Measurements from ENCODE around the gene FRMPD4.

The FRMPD4 gene

GRCh38 chrX:12319992-12320391, 181.7 kb downstream of the FRMPD4 start:
- Histone ChIP-seq H3K4me1 (ENCODE audit: control insufficient read depth, insufficient read depth, low read length, unreplicated experiment) (no peaks in the 10 kb centered on the region), H3K27me3 (ENCODE audit: insufficient read depth, low read length) (no peaks in the 10 kb centered on the region), H2AFZ (ENCODE audit: low read length, unreplicated experiment) (no peak overlapping the region), H3K79me2 (ENCODE audit: control insufficient read depth, insufficient read depth, low read length, unreplicated experiment) (no peaks in the 10 kb centered on the region), H3K4me3 (ENCODE audit: low read depth, low read length) (no peak overlapping the region), H3K27ac (ENCODE audit: low read depth, low read length) (no peak overlapping the region), H3K36me3 (ENCODE audit: insufficient read depth, low read length) (no peaks in the 10 kb centered on the region)

GRCh38 chrX:12322031-12322430, 183.8 kb downstream of the FRMPD4 start:
- Histone ChIP-seq H3K27ac (ENCODE audit: low read depth, low read length) (no peak overlapping the region), H3K4me1 (ENCODE audit: control insufficient read depth, insufficient read depth, low read length, unreplicated experiment) (no peaks in the 10 kb centered on the region), H3K27me3 (ENCODE audit: insufficient read depth, low read length) (no peaks in the 10 kb centered on the region), H2AFZ (ENCODE audit: low read length, unreplicated experiment) (no peak overlapping the region), H3K79me2 (ENCODE audit: control insufficient read depth, insufficient read depth, low read length, unreplicated experiment) (no peaks in the 10 kb centered on the region), H3K36me3 (ENCODE audit: insufficient read depth, low read length) (no peaks in the 10 kb centered on the region), H3K4me3 (ENCODE audit: low read depth, low read length) (no peak overlapping the region)

- no peak overlapping the region for H2AFZ ChIP-seq (ENCODE audit: low read length, unreplicated experiment)
- no peak overlapping the region for H3K27ac ChIP-seq (ENCODE audit: low read depth, low read length)
- H3K27me3 ChIP-seq (ENCODE audit: insufficient read depth, low read length): no peaks in the 10 kb centered on the region
- no peaks in the 10 kb centered on the region for H3K36me3 ChIP-seq (ENCODE audit: insufficient read depth, low read length)
- H3K79me2 ChIP-seq (ENCODE audit: control insufficient read depth, insufficient read depth, low read length, unreplicated experiment): no peaks in the 10 kb centered on the region
- no peaks in the 10 kb centered on the region for H3K4me1 ChIP-seq (ENCODE audit: control insufficient read depth, insufficient read depth, low read length, unreplicated experiment)
- H3K4me3 ChIP-seq (ENCODE audit: low read depth, low read length): no peak overlapping the region
Measured at GRCh38 chrX:12325171-12325570, 186.9 kb downstream of the FRMPD4 start.

- no peaks in the 10 kb centered on the region for H3K79me2 ChIP-seq (ENCODE audit: control insufficient read depth, insufficient read depth, low read length, unreplicated experiment)
- no peaks in the 10 kb centered on the region for H3K27me3 ChIP-seq (ENCODE audit: insufficient read depth, low read length)
- no peak overlapping the region for H2AFZ ChIP-seq (ENCODE audit: low read length, unreplicated experiment)
- no peak overlapping the region for H3K4me3 ChIP-seq (ENCODE audit: low read depth, low read length)
- H3K36me3 ChIP-seq (ENCODE audit: insufficient read depth, low read length): no peaks in the 10 kb centered on the region
- H3K27ac ChIP-seq (ENCODE audit: low read depth, low read length): no peak overlapping the region
- H3K4me1 ChIP-seq (ENCODE audit: control insufficient read depth, insufficient read depth, low read length, unreplicated experiment): no peaks in the 10 kb centered on the region
Measured at GRCh38 chrX:12327836-12328235, 189.6 kb downstream of the FRMPD4 start.

- H3K4me3 ChIP-seq (ENCODE audit: low read depth, low read length): no peak overlapping the region
- H3K79me2 ChIP-seq (ENCODE audit: control insufficient read depth, insufficient read depth, low read length, unreplicated experiment): no peaks in the 10 kb centered on the region
- H3K27ac ChIP-seq (ENCODE audit: low read depth, low read length): no peak overlapping the region
- no peaks in the 10 kb centered on the region for H3K27me3 ChIP-seq (ENCODE audit: insufficient read depth, low read length)
- no peaks in the 10 kb centered on the region for H3K4me1 ChIP-seq (ENCODE audit: control insufficient read depth, insufficient read depth, low read length, unreplicated experiment)
- H2AFZ ChIP-seq (ENCODE audit: low read length, unreplicated experiment): no peak overlapping the region
- H3K36me3 ChIP-seq (ENCODE audit: insufficient read depth, low read length): no peaks in the 10 kb centered on the region
Measured at GRCh38 chrX:12329476-12329875, 191.2 kb downstream of the FRMPD4 start.

GRCh38 chrX:12330841-12331240, 192.6 kb downstream of the FRMPD4 start:
- Histone ChIP-seq H3K36me3 (ENCODE audit: insufficient read depth, low read length) (no peaks in the 10 kb centered on the region), H3K27me3 (ENCODE audit: insufficient read depth, low read length) (no peaks in the 10 kb centered on the region), H3K79me2 (ENCODE audit: control insufficient read depth, insufficient read depth, low read length, unreplicated experiment) (no peaks in the 10 kb centered on the region)

GRCh38 chrX:12332786-12333347, 194.6 kb downstream of the FRMPD4 start:
- Histone ChIP-seq H3K4me3 (ENCODE audit: low read depth, low read length) (no peak overlapping the region), H3K27me3 (ENCODE audit: insufficient read depth, low read length) (no peaks in the 10 kb centered on the region), H3K79me2 (ENCODE audit: control insufficient read depth, insufficient read depth, low read length, unreplicated experiment) (no peaks in the 10 kb centered on the region), H3K27ac (ENCODE audit: low read depth, low read length) (no peak overlapping the region), H3K36me3 (ENCODE audit: insufficient read depth, low read length) (no peaks in the 10 kb centered on the region), H2AFZ (ENCODE audit: low read length, unreplicated experiment) (no peak overlapping the region), H3K4me1 (ENCODE audit: control insufficient read depth, insufficient read depth, low read length, unreplicated experiment) (no peaks in the 10 kb centered on the region)

More at GRCh38 chrX:12330841-12331240, 192.6 kb downstream of the FRMPD4 start:
- Histone ChIP-seq H3K27ac (ENCODE audit: low read depth, low read length) (no peak overlapping the region), H3K4me1 (ENCODE audit: control insufficient read depth, insufficient read depth, low read length, unreplicated experiment) (no peaks in the 10 kb centered on the region), H3K4me3 (ENCODE audit: low read depth, low read length) (no peak overlapping the region), H2AFZ (ENCODE audit: low read length, unreplicated experiment) (no peak overlapping the region)

- Histone ChIP-seq H3K36me3 (ENCODE audit: insufficient read depth, low read length) (no peaks in the 10 kb centered on the region), H3K27me3 (ENCODE audit: insufficient read depth, low read length) (no peaks in the 10 kb centered on the region), H3K79me2 (ENCODE audit: control insufficient read depth, insufficient read depth, low read length, unreplicated experiment) (no peaks in the 10 kb centered on the region), H3K27ac (ENCODE audit: low read depth, low read length) (no peak overlapping the region), H3K4me3 (ENCODE audit: low read depth, low read length) (no peak overlapping the region), H2AFZ (ENCODE audit: low read length, unreplicated experiment) (no peak overlapping the region), H3K4me1 (ENCODE audit: control insufficient read depth, insufficient read depth, low read length, unreplicated experiment) (no peaks in the 10 kb centered on the region)
Measured at GRCh38 chrX:12339921-12340320, 201.6 kb downstream of the FRMPD4 start.

GRCh38 chrX:12344954-12345353, 206.7 kb downstream of the FRMPD4 start:
- H3K4me3 ChIP-seq (ENCODE audit: low read depth, low read length): no peak overlapping the region
- no peaks in the 10 kb centered on the region for H3K36me3 ChIP-seq (ENCODE audit: insufficient read depth, low read length)
- no peak overlapping the region for H3K27ac ChIP-seq (ENCODE audit: low read depth, low read length)
- H2AFZ ChIP-seq (ENCODE audit: low read length, unreplicated experiment): no peak overlapping the region
- H3K79me2 ChIP-seq (ENCODE audit: control insufficient read depth, insufficient read depth, low read length, unreplicated experiment): no peaks in the 10 kb centered on the region
- H3K27me3 ChIP-seq (ENCODE audit: insufficient read depth, low read length): no peaks in the 10 kb centered on the region
- H3K4me1 ChIP-seq (ENCODE audit: control insufficient read depth, insufficient read depth, low read length, unreplicated experiment): no peaks in the 10 kb centered on the region

GRCh38 chrX:12349201-12349600, 210.9 kb downstream of the FRMPD4 start:
- Histone ChIP-seq H3K27ac (ENCODE audit: low read depth, low read length) (no peak overlapping the region), H3K4me1 (ENCODE audit: control insufficient read depth, insufficient read depth, low read length, unreplicated experiment) (no peaks in the 10 kb centered on the region), H2AFZ (ENCODE audit: low read length, unreplicated experiment) (no peak overlapping the region), H3K4me3 (ENCODE audit: low read depth, low read length) (no peak overlapping the region), H3K27me3 (ENCODE audit: insufficient read depth, low read length) (no peaks in the 10 kb centered on the region), H3K36me3 (ENCODE audit: insufficient read depth, low read length) (no peaks in the 10 kb centered on the region), H3K79me2 (ENCODE audit: control insufficient read depth, insufficient read depth, low read length, unreplicated experiment) (no peaks in the 10 kb centered on the region)

- no peaks in the 10 kb centered on the region for H3K27me3 ChIP-seq (ENCODE audit: insufficient read depth, low read length)
- H3K36me3 ChIP-seq (ENCODE audit: insufficient read depth, low read length): no peaks in the 10 kb centered on the region
Measured at GRCh38 chrX:12352922-12353321, 214.6 kb downstream of the FRMPD4 start.

More at GRCh38 chrX:12352922-12353321, 214.6 kb downstream of the FRMPD4 start:
- Histone ChIP-seq H3K4me3 (ENCODE audit: low read depth, low read length) (no peak overlapping the region), H3K79me2 (ENCODE audit: control insufficient read depth, insufficient read depth, low read length, unreplicated experiment) (no peaks in the 10 kb centered on the region), H3K27ac (ENCODE audit: low read depth, low read length) (no peak overlapping the region), H3K4me1 (ENCODE audit: control insufficient read depth, insufficient read depth, low read length, unreplicated experiment) (peaks cover 7% of the 10 kb centered on the region), H2AFZ (ENCODE audit: low read length, unreplicated experiment) (no peak overlapping the region)
